HepG2 (cell line): ENCODE measurements around the gene GPAM. TPM values are rescaled to one million over a fixed set of nuclear protein-coding genes. Genes with fewer than 3 reads are reported as not detected.
A peak's percentile ranks its signal among the peaks of the same experiment; 100 is the strongest.
"Not testable (repeated sequence)": the region's sequence is repeated elsewhere in the genome, so short reads cannot be mapped to it uniquely, and the experiment has no call there.

ENCODE experiments used
- ATAC-seq: fragments of 200-7000 bp; cut with Tn5 transposase; 3 replicates; pipeline ENCODE4 v1.9.1; 2020; ENCODE audit warnings: mild to moderate bottlenecking, moderate library complexity
- BruUV-seq: library from RNA; stranded (reverse); fragments of 400-500 nt; replicated peaks from 2 replicates; lab custom pipeline; 2021; lab: Mats Ljungman, UMichigan
- CTCF ChIA-PET: fragments of 300-600 bp; formaldehyde crosslinking; extraction: SDS; loops from one replicate; lab custom pipeline; 2021; ENCODE audit warnings: low total read pairs, inconsistent platforms, low intra/inter-chr PET ratio; lab: Yijun Ruan, JAX
- POLR2A ChIA-PET: fragments of 350-600 bp; sonication (Branson Sonifier 250); formaldehyde crosslinking; loops from one replicate; lab custom pipeline; 2020; ENCODE audit warnings: antibody characterized with exemption, inconsistent platforms; lab: Yijun Ruan, JAX
- DNase-seq: peaks from one replicate; pipeline ENCODE4 v3.0.0-alpha.2; 2015; ENCODE audit warnings: low spot score
- FAIRE-seq: peaks from 3 replicates; lab custom pipeline; 2011; peaks lifted over from hg19 to GRCh38; lab: Jason Lieb, UNC
- H2AFZ ChIP-seq: one replicate; pipeline ENCODE4 v1.6.1; 2011; ENCODE audit warnings: low read length, inconsistent platforms
- H3K27ac ChIP-seq: fragments of 300-600 bp; 3 replicates; pipeline ENCODE4 v1.8.0; 2011; ENCODE audit warnings: mixed run types, mild to moderate bottlenecking, mixed read lengths, low read length, inconsistent platforms; ENCODE audit not compliant: insufficient read depth; ENCODE audit errors: extremely low read length
- H3K27me3 ChIP-seq, 2 experiments: fragments of 200-600 bp in 1 of 2; 2 replicates in 1 of 2; 3 replicates in 1 of 2; pipeline versions ENCODE4 v1.6.0 to v1.8.0; 2011; ENCODE audit warnings: low read length in 2 of 2, mild to moderate bottlenecking in 2 of 2, moderate library complexity in 2 of 2, inconsistent platforms in 1 of 2; ENCODE audit not compliant: insufficient read depth in 2 of 2, control insufficient read depth in 1 of 2
- H3K36me3 ChIP-seq, 2 experiments: fragments of 200-600 bp in 1 of 2; replicated peaks in 1 of 2; 2 replicates in 1 of 2; 3 replicates in 1 of 2; pipeline versions ENCODE4 v1.5.1 to v1.8.0; 2011; ENCODE audit warnings: low read length in 2 of 2, inconsistent platforms in 1 of 2; ENCODE audit not compliant: insufficient read depth in 2 of 2, control insufficient read depth in 1 of 2
- H3K4me1 ChIP-seq: 2 replicates; pipeline ENCODE4 v1.5.1; 2012; ENCODE audit warnings: low read length, inconsistent platforms; ENCODE audit not compliant: insufficient read depth
- H3K4me2 ChIP-seq: 2 replicates; pipeline ENCODE4 v1.6.0; 2011; ENCODE audit warnings: low read depth, low read length, inconsistent platforms
- H3K4me3 ChIP-seq, 3 experiments: fragments of 200-600 bp in 1 of 3; sonication (generic), shearing (Covaris generic) in 1 of 3; replicated peaks in 1 of 3; 2 replicates each; pipeline ENCODE4 v1.5.1; 2011 to 2016; ENCODE audit warnings: low read length in 3 of 3, inconsistent platforms in 2 of 3, low read depth in 2 of 3, mild to moderate bottlenecking in 2 of 3, control low read depth in 1 of 3, mixed read lengths in 1 of 3; ENCODE audit not compliant: insufficient read depth in 1 of 3
- H3K79me2 ChIP-seq: one replicate; pipeline ENCODE4 v1.6.1; 2011; ENCODE audit warnings: low read length, inconsistent platforms; ENCODE audit not compliant: insufficient read depth
- H3K9ac ChIP-seq: 2 replicates; pipeline ENCODE4 v1.6.0; 2011; ENCODE audit warnings: mild to moderate bottlenecking, low read depth, low read length, inconsistent platforms; ENCODE audit not compliant: insufficient read depth
- H3K9me3 ChIP-seq: 2 replicates; pipeline ENCODE4 v1.5.1; 2012; ENCODE audit warnings: mild to moderate bottlenecking, low read length
- H4K20me1 ChIP-seq: 2 replicates; pipeline ENCODE4 v1.6.0; 2011; ENCODE audit warnings: inconsistent platforms, mild to moderate bottlenecking, low read length, moderate library complexity; ENCODE audit not compliant: insufficient read depth
- AHR ChIP-seq: IDR thresholded peaks from 2 replicates; pipeline ENCODE4 v1.6.1; 2018; ENCODE audit warnings: missing genetic modification reagents, missing compliant biosample characterization
- MIER2 ChIP-seq: IDR thresholded peaks from 2 replicates; pipeline ENCODE4 v1.6.1; 2016; ENCODE audit warnings: missing biosample characterization, missing genetic modification reagents
- YY1 ChIP-seq: IDR thresholded peaks from 2 replicates; pipeline ENCODE4 v1.6.1; 2011; ENCODE audit warnings: low read length, low read depth, moderate library complexity, mild to moderate bottlenecking; ENCODE audit not compliant: insufficient read depth, insufficient replicate concordance
- ZMYM3 ChIP-seq: sonication (generic); formaldehyde crosslinking; IDR thresholded peaks from 2 replicates; pipeline ENCODE4 v1.5.1; 2020; ENCODE audit warnings: mild to moderate bottlenecking, missing genetic modification reagents
- ZNF121 ChIP-seq: sonication (generic); formaldehyde crosslinking; IDR thresholded peaks from 2 replicates; pipeline ENCODE4 v1.5.0; 2020; ENCODE audit warnings: mild to moderate bottlenecking, missing genetic modification reagents
- WGBS: methylation state at CpG from one replicate; pipeline ENCODE4 v1.1.6; 2017; ENCODE audit warnings: low lambda C conversion rate; 5-methylcytosine and 5-hydroxymethylcytosine counted together
- in situ Hi-C: cut with HindIII; loops from 2 replicates; pipeline ENCODE4 v1.10.0; 2017; ENCODE audit warnings: low pct_unique_long_range_greater_than_20kb; ENCODE audit not compliant: extremely low pct_ligation_motif_present
- intact Hi-C: fragments of 100-400 bp; cut with micrococcal nuclease; formaldehyde crosslinking; loops from one replicate; pipeline ENCODE4 v1.10.0; 2022; ENCODE audit not compliant: unreplicated experiment
- polyA plus RNA-seq, 8 experiments: library from polyadenylated mRNA; depleted of rRNA in 3 of 8; stranded (reverse) in 7 of 8; unstranded in 1 of 8; fragments of >200 nt; fragmentation: Illumina TruSeq in 4 of 8; extraction: Trizol in 4 of 8; gene quantifications; 2 replicates each; pipeline versions ENCODE4 v1.2.1 to v1.2.3, GENCODE V29; 2011 to 2016; ENCODE audit warnings: low read depth in 4 of 8, missing spikeins in 1 of 8, mixed read lengths in 1 of 8; ENCODE audit not compliant: insufficient read depth in 1 of 8
- total RNA-seq, 5 experiments: library from RNA; depleted of rRNA; stranded (reverse); fragments of >200 nt; fragmentation: Illumina TruSeq; extraction: Trizol; gene quantifications; 2 replicates each; pipeline ENCODE4 v1.2.3, GENCODE V29; 2016; ENCODE audit warnings: low read depth in 1 of 5
- TF ChIP-seq, protein P1 (sequence below), 2 experiments: IDR thresholded peaks; 2 replicates each; pipeline ENCODE4 v1.6.1; 2011 to 2012; ENCODE audit warnings: low read length in 2 of 2, borderline replicate concordance in 1 of 2, low read depth in 1 of 2, mild to moderate bottlenecking in 1 of 2, moderate library complexity in 1 of 2
- TF ChIP-seq, protein P2 (sequence below): sonication (generic); formaldehyde crosslinking; IDR thresholded peaks from 2 replicates; pipeline ENCODE4 v1.5.0; 2020; ENCODE audit warnings: mild to moderate bottlenecking, missing genetic modification reagents

Gene GPAM
- total and polyA plus RNA-seq, 2 of the 13 experiments (the other 11 are each of a cell fraction or from before 2014, with no cell fraction given): 36.8 to 140 TPM

DNA sequence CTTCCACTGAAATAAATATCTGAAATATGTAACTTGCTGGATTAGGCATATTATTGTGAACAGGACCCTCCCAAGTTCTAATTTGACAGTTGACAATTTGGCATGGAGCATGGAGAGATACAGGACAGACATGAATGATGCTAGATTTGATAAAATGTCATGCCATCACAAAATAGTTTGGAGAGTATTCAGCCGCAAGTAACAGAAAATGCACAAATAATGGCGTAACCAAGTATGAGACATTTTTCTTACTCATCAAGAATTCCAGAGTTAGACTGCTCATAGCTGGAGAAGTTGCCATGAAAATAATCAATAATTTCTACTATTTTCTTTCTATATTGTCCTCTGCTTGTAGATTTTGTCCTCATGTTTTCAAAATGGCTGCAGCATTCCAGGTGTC, 45.5 kb upstream of the GPAM start:
- in situ Hi-C loops: loop anchor here (5.0 kb wide), 1 partner anchor 78 kb away; no protein-coding TSS in a partner anchor
- Histone ChIP-seq H3K27me3 (no peaks in the 10 kb centered on the region; a peak in 1 of 5 replicates), H3K4me3 (no peak overlapping the region), H3K79me2 (peaks cover 40% of the 10 kb centered on the region), H3K4me1 (peaks cover 89% of the 10 kb centered on the region), H3K4me2 (no peak overlapping the region), H3K27ac (peak overlapping the region; percentile 8), H4K20me1 (no peaks in the 10 kb centered on the region), H3K9ac (no peak overlapping the region), H3K9me3 (no peaks in the 10 kb centered on the region), H3K36me3 (no peaks in the 10 kb centered on the region; a peak in 1 of 5 replicates), H2AFZ (no peak overlapping the region)
- FAIRE-seq (no peak), DNase-seq (no peak), ATAC-seq (no peak)
- no TSS peak for BruUV-seq
- POLR2A ChIA-PET: interaction anchor here (1.5 to 7.8 kb wide), 4 partner anchors 32 to 74 kb away, joined by 7 to 142 read pairs (median 102); no protein-coding TSS in a partner anchor
- no peak for TF ChIP-seq AHR (CRISPR knock-in tag)
- peak; percentile 33 for TF ChIP-seq YY1
- intact Hi-C loops: no loop called here
- CTCF ChIA-PET: no interaction called here
- 100% methylated on average over 2 of the region's 2 CpGs for WGBS

DNA sequence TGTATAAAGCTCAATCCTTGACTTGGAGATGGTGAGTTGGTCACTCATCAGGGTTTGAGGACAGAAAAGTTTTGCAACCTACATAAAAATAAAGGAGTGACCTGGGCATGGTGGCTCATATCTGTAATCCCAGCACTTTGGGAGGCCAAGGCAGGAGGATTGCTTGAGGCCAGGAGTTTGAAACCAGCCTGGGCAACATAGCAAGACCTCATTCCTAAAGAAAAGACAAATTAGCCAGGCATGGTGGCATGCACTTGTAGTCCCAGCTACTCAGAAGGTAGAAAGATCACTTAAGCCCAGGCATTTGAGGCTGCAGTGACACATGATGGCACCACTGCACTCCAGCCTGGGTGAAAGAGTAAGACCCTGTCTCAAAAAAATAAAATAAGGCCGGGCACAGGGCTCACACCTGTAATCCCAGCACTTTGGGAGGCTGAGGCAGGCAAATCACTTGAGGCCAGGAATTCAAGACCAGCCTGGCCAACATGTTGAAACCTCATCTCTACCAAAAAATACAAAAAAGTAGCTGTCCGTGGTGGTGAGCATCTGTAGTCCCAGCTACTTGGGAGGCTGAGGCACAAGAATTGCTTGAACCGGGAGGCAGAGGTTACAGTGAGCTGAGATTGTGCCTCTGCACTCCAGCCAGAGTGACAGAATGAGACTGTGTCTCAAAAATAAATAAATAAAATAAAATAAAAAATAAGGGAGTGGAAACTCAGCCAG, 45.0 kb upstream of the GPAM start:
- CTCF ChIA-PET, H3K36me3 ChIP-seq, H2AFZ ChIP-seq, H3K4me3 ChIP-seq, BruUV-seq, FAIRE-seq, DNase-seq, H4K20me1 ChIP-seq, intact Hi-C loops, H3K9me3 ChIP-seq, ATAC-seq, H3K27me3 ChIP-seq, H3K9ac ChIP-seq: not testable (repeated sequence)
- TF ChIP-seq MIER2 (CRISPR knock-in tag) (0 out of 2 replicates have a peak, but pooled peaks have one; percentile 25), ZNF121 (CRISPR knock-in tag) (peak; percentile 76), ZMYM3 (CRISPR knock-in tag) (0 out of 2 replicates have a peak, but pooled peaks have one; percentile 25)
- TF ChIP-seq, protein P1, sequence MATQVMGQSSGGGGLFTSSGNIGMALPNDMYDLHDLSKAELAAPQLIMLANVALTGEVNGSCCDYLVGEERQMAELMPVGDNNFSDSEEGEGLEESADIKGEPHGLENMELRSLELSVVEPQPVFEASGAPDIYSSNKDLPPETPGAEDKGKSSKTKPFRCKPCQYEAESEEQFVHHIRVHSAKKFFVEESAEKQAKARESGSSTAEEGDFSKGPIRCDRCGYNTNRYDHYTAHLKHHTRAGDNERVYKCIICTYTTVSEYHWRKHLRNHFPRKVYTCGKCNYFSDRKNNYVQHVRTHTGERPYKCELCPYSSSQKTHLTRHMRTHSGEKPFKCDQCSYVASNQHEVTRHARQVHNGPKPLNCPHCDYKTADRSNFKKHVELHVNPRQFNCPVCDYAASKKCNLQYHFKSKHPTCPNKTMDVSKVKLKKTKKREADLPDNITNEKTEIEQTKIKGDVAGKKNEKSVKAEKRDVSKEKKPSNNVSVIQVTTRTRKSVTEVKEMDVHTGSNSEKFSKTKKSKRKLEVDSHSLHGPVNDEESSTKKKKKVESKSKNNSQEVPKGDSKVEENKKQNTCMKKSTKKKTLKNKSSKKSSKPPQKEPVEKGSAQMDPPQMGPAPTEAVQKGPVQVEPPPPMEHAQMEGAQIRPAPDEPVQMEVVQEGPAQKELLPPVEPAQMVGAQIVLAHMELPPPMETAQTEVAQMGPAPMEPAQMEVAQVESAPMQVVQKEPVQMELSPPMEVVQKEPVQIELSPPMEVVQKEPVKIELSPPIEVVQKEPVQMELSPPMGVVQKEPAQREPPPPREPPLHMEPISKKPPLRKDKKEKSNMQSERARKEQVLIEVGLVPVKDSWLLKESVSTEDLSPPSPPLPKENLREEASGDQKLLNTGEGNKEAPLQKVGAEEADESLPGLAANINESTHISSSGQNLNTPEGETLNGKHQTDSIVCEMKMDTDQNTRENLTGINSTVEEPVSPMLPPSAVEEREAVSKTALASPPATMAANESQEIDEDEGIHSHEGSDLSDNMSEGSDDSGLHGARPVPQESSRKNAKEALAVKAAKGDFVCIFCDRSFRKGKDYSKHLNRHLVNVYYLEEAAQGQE (IDR thresholded peaks at IDR 0.05; ENCODE audit: borderline replicate concordance in 1 of 2, low read depth in 1 of 2, low read length in 2 of 2): peak in 1 of 2 experiments; percentile 79; a peak in 2 of 4 replicates
- TF ChIP-seq, protein P2, sequence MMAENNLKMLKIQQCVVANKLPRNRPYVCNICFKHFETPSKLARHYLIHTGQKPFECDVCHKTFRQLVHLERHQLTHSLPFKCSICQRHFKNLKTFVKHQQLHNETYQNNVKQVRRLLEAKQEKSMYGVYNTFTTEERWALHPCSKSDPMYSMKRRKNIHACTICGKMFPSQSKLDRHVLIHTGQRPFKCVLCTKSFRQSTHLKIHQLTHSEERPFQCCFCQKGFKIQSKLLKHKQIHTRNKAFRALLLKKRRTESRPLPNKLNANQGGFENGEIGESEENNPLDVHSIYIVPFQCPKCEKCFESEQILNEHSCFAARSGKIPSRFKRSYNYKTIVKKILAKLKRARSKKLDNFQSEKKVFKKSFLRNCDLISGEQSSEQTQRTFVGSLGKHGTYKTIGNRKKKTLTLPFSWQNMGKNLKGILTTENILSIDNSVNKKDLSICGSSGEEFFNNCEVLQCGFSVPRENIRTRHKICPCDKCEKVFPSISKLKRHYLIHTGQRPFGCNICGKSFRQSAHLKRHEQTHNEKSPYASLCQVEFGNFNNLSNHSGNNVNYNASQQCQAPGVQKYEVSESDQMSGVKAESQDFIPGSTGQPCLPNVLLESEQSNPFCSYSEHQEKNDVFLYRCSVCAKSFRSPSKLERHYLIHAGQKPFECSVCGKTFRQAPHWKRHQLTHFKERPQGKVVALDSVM: peak; percentile 84
- Histone ChIP-seq H3K4me1 (peaks cover 95% of the 10 kb centered on the region), H3K79me2 (peaks cover 46% of the 10 kb centered on the region), H3K4me2 (peak overlapping the region; percentile 99), H3K27ac (peak overlapping the region; percentile 93)
- in situ Hi-C loops: loop anchor here (5.0 kb wide), 1 partner anchor 79 kb away; no protein-coding TSS in a partner anchor
- POLR2A ChIA-PET: interaction anchor here (1.0 to 7.8 kb wide), 18 partner anchors 8 to 136 kb away, joined by 3 to 189 read pairs (median 8); no protein-coding TSS in a partner anchor
- WGBS: 95% methylated on average over 3 of the region's 3 CpGs
